CD4-positive, CD25-positive, alpha-beta regulatory T cell (primary cell): ENCODE measurements around the gene FBXO2. TPM values are rescaled to one million over a fixed set of nuclear protein-coding genes. Genes with fewer than 3 reads are reported as not detected.

Source experiments
- ATAC-seq, 2 donors: fragments of 150-1000 bp; cut with Tn5 transposase; one replicate each; pipeline ENCODE4 v1.10.0; 2021; ENCODE audit warnings: low read depth in 2 of 2, moderate number of reproducible peaks in 2 of 2, moderate library complexity in 1 of 2
- DNase-seq, 3 donors: peaks; one replicate each; pipeline versions ENCODE4 v3.0.0 to v3.0.0-alpha.2; 2012 to 2022; ENCODE audit warnings: mixed read lengths in 1 of 3
- H3K27ac ChIP-seq: one replicate; pipeline ENCODE4 v1.7.0; 2013; ENCODE audit warnings: mild to moderate bottlenecking, low read length; ENCODE audit not compliant: insufficient read depth, poor library complexity, severe bottlenecking
- H3K27me3 ChIP-seq: one replicate; pipeline ENCODE4 v1.7.0; 2013; ENCODE audit warnings: low read length; ENCODE audit not compliant: control insufficient read depth, insufficient read depth
- H3K36me3 ChIP-seq: one replicate; pipeline ENCODE4 v1.7.0; 2013; ENCODE audit warnings: mild to moderate bottlenecking, low read length, moderate library complexity; ENCODE audit not compliant: control insufficient read depth, insufficient read depth
- H3K4me1 ChIP-seq: 2 replicates; pipeline ENCODE4 v1.7.0; 2013; ENCODE audit warnings: mild to moderate bottlenecking, low read length; ENCODE audit not compliant: insufficient read depth, control insufficient read depth, poor library complexity, severe bottlenecking
- H3K4me3 ChIP-seq: one replicate; pipeline ENCODE4 v1.7.0; 2013; ENCODE audit warnings: low read depth, mild to moderate bottlenecking, low read length, moderate library complexity
- H3K9me3 ChIP-seq, 2 experiments: 1 replicate in 1 of 2; 2 replicates in 1 of 2; pipeline ENCODE4 v1.7.0; 2013; ENCODE audit warnings: low read length in 2 of 2, mild to moderate bottlenecking in 1 of 2, moderate library complexity in 1 of 2; ENCODE audit not compliant: control insufficient read depth in 2 of 2
- H3K27ac Mint-ChIP-seq, 3 donors: one replicate each; pipeline ENCODE4 v1.8.0; 2020 to 2022; ENCODE audit warnings: mild to moderate bottlenecking in 3 of 3, mixed read lengths in 3 of 3, moderate library complexity in 2 of 3
- H3K27me3 Mint-ChIP-seq: one replicate; pipeline ENCODE4 v1.8.0; 2022; ENCODE audit warnings: mild to moderate bottlenecking, mixed read lengths
- H3K36me3 Mint-ChIP-seq: one replicate; pipeline ENCODE4 v1.8.0; 2020; ENCODE audit warnings: mixed read lengths
- H3K4me1 Mint-ChIP-seq, 4 donors: one replicate each; pipeline ENCODE4 v1.8.0; 2020 to 2022; ENCODE audit warnings: mixed read lengths in 4 of 4, mild to moderate bottlenecking in 1 of 4
- H3K4me3 Mint-ChIP-seq, 4 donors: one replicate each; pipeline ENCODE4 v1.8.0; 2020 to 2022; ENCODE audit warnings: mild to moderate bottlenecking in 4 of 4, mixed read lengths in 4 of 4, moderate library complexity in 3 of 4
- H3K9me3 Mint-ChIP-seq, 7 donors: one replicate each; pipeline ENCODE4 v1.8.0; 2020 to 2022; ENCODE audit warnings: mixed read lengths in 7 of 7, mild to moderate bottlenecking in 3 of 7, moderate library complexity in 2 of 7
- polyA plus RNA-seq, 4 donors: library from polyadenylated mRNA; unstranded; fragments of 300-500 nt; fragmentation: Illumina TruSeq; gene quantifications; one replicate each; pipeline ENCODE4 v1.2.3, GENCODE V29; 2021
- total RNA-seq: library from RNA; stranded (reverse); gene quantifications from one replicate; pipeline ENCODE4 v1.2.3, GENCODE V29; 2022

The FBXO2 gene
- total and polyA plus RNA-seq, 5 donors from 2014 or later: 2.1 to 10.6 (median 3.9) TPM

- Histone ChIP-seq H3K4me1 (no peaks in the 10 kb centered on the region), H3K9me3 (no peaks in the 10 kb centered on the region), H3K27ac (no peak overlapping the region), H3K36me3 (peaks cover 21% of the 10 kb centered on the region), H3K4me3 (no peak overlapping the region), H3K27me3 (no peaks in the 10 kb centered on the region)
- Mint-ChIP-seq H3K4me3 (no peak overlapping the region), H3K27me3 (no peaks in the 10 kb centered on the region), H3K27ac (peak overlapping the region in 1 of 3 donors; percentile 5), H3K9me3 (no peaks in the 10 kb centered on the region), H3K4me1 (peaks cover 0 to 2% (median 0%) of the 10 kb centered on the region in 4 donors), H3K36me3 (peaks cover 11% of the 10 kb centered on the region)
- ATAC-seq (no peak), DNase-seq (no peak)
Measured at GRCh38 chr1:11671205-11671543, 16.9 kb upstream of the FBXO2 start.

- Mint-ChIP-seq H3K27ac (no peak overlapping the region), H3K4me3 (no peak overlapping the region), H3K9me3 (no peaks in the 10 kb centered on the region), H3K27me3 (no peaks in the 10 kb centered on the region), H3K36me3 (peaks cover 11% of the 10 kb centered on the region), H3K4me1 (peaks cover 0 to 2% (median 0%) of the 10 kb centered on the region in 4 donors)
- H3K4me3 ChIP-seq: no peak overlapping the region
- H3K4me1 ChIP-seq: no peaks in the 10 kb centered on the region
- ATAC-seq: no peak
- H3K27ac ChIP-seq: no peak overlapping the region
- DNase-seq: no peak
- no peaks in the 10 kb centered on the region for H3K27me3 ChIP-seq
- no peaks in the 10 kb centered on the region for H3K9me3 ChIP-seq
- H3K36me3 ChIP-seq: peaks cover 17% of the 10 kb centered on the region
Measured at GRCh38 chr1:11670747-11671146, 16.5 kb upstream of the FBXO2 start.

DNA sequence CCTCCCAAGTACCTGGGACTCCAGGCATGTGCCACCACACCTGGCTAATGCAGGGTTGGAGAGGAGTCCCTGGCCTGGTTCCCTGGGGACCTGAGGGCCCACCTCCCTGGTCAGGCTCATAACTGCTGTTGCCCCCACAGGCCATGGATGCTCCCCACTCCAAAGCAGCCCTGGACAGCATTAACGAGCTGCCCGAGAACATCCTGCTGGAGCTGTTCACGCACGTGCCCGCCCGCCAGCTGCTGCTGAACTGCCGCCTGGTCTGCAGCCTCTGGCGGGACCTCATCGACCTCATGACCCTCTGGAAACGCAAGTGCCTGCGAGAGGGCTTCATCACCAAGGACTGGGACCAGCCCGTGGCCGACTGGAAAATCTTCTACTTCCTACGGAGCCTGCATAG is 14.3 kb upstream of the FBXO2 start:
- H3K9me3 ChIP-seq: no peaks in the 10 kb centered on the region
- H3K4me3 ChIP-seq: no peak overlapping the region
- Mint-ChIP-seq H3K9me3 (no peaks in the 10 kb centered on the region), H3K27ac (peak overlapping the region in 1 of 3 donors; percentile 3), H3K36me3 (peaks cover 7% of the 10 kb centered on the region), H3K27me3 (peaks cover 2% of the 10 kb centered on the region), H3K4me3 (peak overlapping the region in 1 of 4 donors; percentile 83), H3K4me1 (peaks cover 0 to 2% (median 0%) of the 10 kb centered on the region in 4 donors)
- H3K36me3 ChIP-seq: peaks cover 6% of the 10 kb centered on the region
- no peak overlapping the region for H3K27ac ChIP-seq
- ATAC-seq: no peak
- no peak for DNase-seq
- H3K4me1 ChIP-seq: peaks cover 10% of the 10 kb centered on the region
- no peaks in the 10 kb centered on the region for H3K27me3 ChIP-seq

DNA sequence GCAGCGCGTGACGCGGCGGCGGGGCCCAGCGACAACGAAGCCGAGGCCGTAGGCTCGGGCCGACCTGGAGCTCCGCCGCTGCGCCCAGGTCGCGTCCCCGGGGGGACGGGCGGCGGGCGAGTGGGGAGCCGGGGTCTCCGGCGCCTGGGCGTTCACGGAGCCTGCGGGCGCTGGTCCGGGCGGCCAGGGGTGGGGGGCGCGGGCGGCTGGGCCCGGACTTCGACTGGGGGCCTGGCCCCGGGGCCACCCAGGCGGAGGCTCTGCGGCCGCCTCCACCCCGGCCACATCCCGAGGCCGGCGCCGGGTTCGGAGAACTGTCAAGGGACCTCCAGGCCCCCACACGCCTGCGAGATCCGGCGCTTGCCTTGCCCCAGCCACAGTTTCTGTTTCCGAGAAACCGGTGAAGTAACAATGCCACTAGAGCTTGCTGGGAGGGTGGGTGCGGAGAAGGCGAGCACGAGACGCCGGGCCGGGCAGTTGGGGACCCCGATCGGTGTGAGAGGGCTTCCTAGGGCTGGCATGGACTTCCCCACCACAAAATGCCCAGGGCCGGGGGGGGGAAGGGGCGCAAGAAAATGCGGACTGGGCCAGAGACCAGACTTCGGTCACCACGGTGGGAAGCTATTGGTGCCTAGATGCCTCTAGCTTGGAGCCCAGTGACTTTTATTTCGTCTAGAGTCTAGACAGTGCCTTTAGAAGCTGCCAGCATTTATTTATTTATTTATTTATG is 10.3 kb upstream of the FBXO2 start:
- H3K4me1 Mint-ChIP-seq: peaks cover 0 to 6% (median 0%) of the 10 kb centered on the region in 4 donors
- Histone ChIP-seq H3K27me3 (no peaks in the 10 kb centered on the region), H3K4me1 (peaks cover 10% of the 10 kb centered on the region), H3K36me3 (peaks cover 2% of the 10 kb centered on the region), H3K27ac (peak overlapping the region; percentile 47), H3K4me3 (peak overlapping the region; percentile 48), H3K9me3 (no peaks in the 10 kb centered on the region)
- ATAC-seq: peak; percentile 59 to 69
- H3K4me3 Mint-ChIP-seq: peak overlapping the region; percentile 82 to 97 (median 92)
- DNase-seq: peak in 2 of 3 donors; percentile 25 to 83
- H3K27me3 Mint-ChIP-seq: peaks cover 4% of the 10 kb centered on the region
- H3K36me3 Mint-ChIP-seq: peaks cover 14% of the 10 kb centered on the region
- peak overlapping the region; percentile 75 to 93 (median 86) for H3K27ac Mint-ChIP-seq
- peaks cover 0 to 1% (median 0%) of the 10 kb centered on the region in 7 donors for H3K9me3 Mint-ChIP-seq

GRCh38 chr1:11661103-11661502 is 6.9 kb upstream of the FBXO2 start:
- Histone ChIP-seq H3K27me3 (no peaks in the 10 kb centered on the region), H3K4me3 (no peak overlapping the region), H3K4me1 (peaks cover 10% of the 10 kb centered on the region), H3K9me3 (no peaks in the 10 kb centered on the region), H3K36me3 (peaks cover 13% of the 10 kb centered on the region), H3K27ac (no peak overlapping the region)
- Mint-ChIP-seq H3K36me3 (peaks cover 14% of the 10 kb centered on the region), H3K27ac (no peak overlapping the region), H3K4me1 (peaks cover 0 to 4% (median 1%) of the 10 kb centered on the region in 4 donors), H3K4me3 (no peak overlapping the region), H3K27me3 (peaks cover 4% of the 10 kb centered on the region), H3K9me3 (peaks cover 0 to 1% (median 0%) of the 10 kb centered on the region in 7 donors)
- no peak for ATAC-seq
- no peak for DNase-seq

DNA sequence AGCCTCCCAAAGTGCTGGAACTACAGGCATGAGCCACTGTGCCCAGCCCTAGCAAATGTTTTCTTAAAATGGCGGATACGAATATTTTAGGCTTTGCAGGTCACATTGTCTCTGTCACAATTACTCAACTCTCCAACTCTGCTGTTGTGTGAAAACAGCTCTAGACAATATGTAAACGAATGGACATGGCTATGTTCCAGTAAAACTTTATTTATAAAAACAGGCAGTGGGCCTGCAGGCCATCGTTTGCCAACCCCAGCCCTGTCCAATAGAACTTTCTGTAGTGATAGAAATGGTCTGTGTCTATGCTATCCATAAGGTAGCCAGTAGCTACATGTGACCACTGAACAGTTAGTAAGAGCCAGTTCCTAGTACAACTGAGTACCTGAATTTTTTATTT is 5.5 kb upstream of the FBXO2 start:
- H3K36me3 Mint-ChIP-seq: peaks cover 14% of the 10 kb centered on the region
- no peaks in the 10 kb centered on the region for H3K9me3 ChIP-seq
- no peak overlapping the region for H3K4me3 ChIP-seq
- peaks cover 4% of the 10 kb centered on the region for H3K27me3 Mint-ChIP-seq
- H3K27ac Mint-ChIP-seq: no peak overlapping the region
- no peak for ATAC-seq
- DNase-seq: no peak
- peaks cover 0 to 11% (median 9%) of the 10 kb centered on the region in 4 donors for H3K4me1 Mint-ChIP-seq
- H3K4me3 Mint-ChIP-seq: peak overlapping the region in 1 of 4 donors; percentile 44
- peaks cover 18% of the 10 kb centered on the region for H3K4me1 ChIP-seq
- no peaks in the 10 kb centered on the region for H3K27me3 ChIP-seq
- no peak overlapping the region for H3K27ac ChIP-seq
- peaks cover 0 to 1% (median 0%) of the 10 kb centered on the region in 7 donors for H3K9me3 Mint-ChIP-seq
- H3K36me3 ChIP-seq: peaks cover 13% of the 10 kb centered on the region

DNA sequence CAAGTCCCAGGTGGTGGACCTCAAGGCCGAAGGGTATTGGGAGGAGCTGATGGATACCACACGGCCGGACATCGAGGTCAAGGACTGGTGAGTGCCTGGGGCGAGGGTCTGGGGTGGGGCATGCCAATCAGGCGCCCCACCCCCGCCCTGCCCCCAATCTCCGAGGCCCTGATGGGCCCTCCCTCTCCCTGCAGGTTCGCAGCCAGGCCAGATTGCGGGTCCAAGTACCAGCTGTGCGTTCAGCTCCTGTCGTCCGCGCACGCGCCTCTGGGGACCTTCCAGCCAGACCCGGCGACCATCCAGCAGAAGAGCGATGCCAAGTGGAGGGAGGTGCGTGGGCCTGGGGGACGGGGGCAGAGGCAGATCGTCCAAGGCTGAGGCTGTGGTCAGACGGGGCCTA is 4.3 kb upstream of the FBXO2 start:
- Histone ChIP-seq H3K9me3 (no peaks in the 10 kb centered on the region), H3K27ac (no peak overlapping the region), H3K4me1 (peaks cover 17% of the 10 kb centered on the region), H3K36me3 (peaks cover 13% of the 10 kb centered on the region), H3K4me3 (no peak overlapping the region), H3K27me3 (no peaks in the 10 kb centered on the region)
- ATAC-seq (no peak), DNase-seq (no peak)
- H3K4me1 Mint-ChIP-seq: peaks cover 0 to 11% (median 9%) of the 10 kb centered on the region in 4 donors
- H3K36me3 Mint-ChIP-seq: peaks cover 14% of the 10 kb centered on the region
- H3K9me3 Mint-ChIP-seq: peaks cover 0 to 1% (median 0%) of the 10 kb centered on the region in 7 donors
- H3K4me3 Mint-ChIP-seq: no peak overlapping the region
- H3K27ac Mint-ChIP-seq: no peak overlapping the region
- H3K27me3 Mint-ChIP-seq: peaks cover 2% of the 10 kb centered on the region

- peaks cover 17% of the 10 kb centered on the region for H3K4me1 ChIP-seq
- no peak overlapping the region for H3K27ac ChIP-seq
- no peaks in the 10 kb centered on the region for H3K27me3 ChIP-seq
- no peak for DNase-seq
- H3K36me3 Mint-ChIP-seq: peaks cover 14% of the 10 kb centered on the region
- peaks cover 0 to 16% (median 10%) of the 10 kb centered on the region in 4 donors for H3K4me1 Mint-ChIP-seq
- H3K4me3 ChIP-seq: no peak overlapping the region
- H3K4me3 Mint-ChIP-seq: peak overlapping the region in 2 of 4 donors; percentile 47
- no peaks in the 10 kb centered on the region for H3K27me3 Mint-ChIP-seq
- H3K27ac Mint-ChIP-seq: no peak overlapping the region
- no peak for ATAC-seq
- H3K9me3 ChIP-seq: no peaks in the 10 kb centered on the region
- peaks cover 13% of the 10 kb centered on the region for H3K36me3 ChIP-seq
- H3K9me3 Mint-ChIP-seq: peaks cover 0 to 1% (median 0%) of the 10 kb centered on the region in 7 donors
Measured at GRCh38 chr1:11657654-11658053, 3.4 kb upstream of the FBXO2 start.
